Neural cell (in vitro differentiated cells): ENCODE measurements around the gene ZBTB11. TPM values are rescaled to one million over a fixed set of nuclear protein-coding genes. Genes with fewer than 3 reads are reported as not detected.

Experiments used
- H2AFZ ChIP-seq: fragments of 200-600, 300-800 bp; sonication (generic), shearing (Covaris generic); 2 replicates; pipeline ENCODE4 v1.6.0; 2014; ENCODE audit warnings: low read depth, mild to moderate bottlenecking, antibody characterized with exemption, low read length, moderate library complexity
- H3F3A ChIP-seq: fragments of 200-600 bp; shearing (Covaris generic); 2 replicates; pipeline ENCODE4 v1.6.1; 2016; ENCODE audit warnings: mild to moderate bottlenecking, moderate library complexity, mixed read lengths, antibody characterized with exemption, low read length; ENCODE audit not compliant: insufficient read depth, poor library complexity, severe bottlenecking
- H3K27ac ChIP-seq: fragments of 200-600, 300-800 bp; sonication (generic), shearing (Covaris generic); 2 replicates; pipeline ENCODE4 v1.5.1; 2014; ENCODE audit warnings: mild to moderate bottlenecking, low read length, moderate library complexity
- H3K27me3 ChIP-seq: fragments of 300-800, 200-600 bp; sonication (generic), shearing (Covaris generic); 2 replicates; pipeline ENCODE4 v1.6.0; 2014; ENCODE audit warnings: mild to moderate bottlenecking, low read depth, low read length, moderate library complexity; ENCODE audit not compliant: insufficient read depth
- H3K36me3 ChIP-seq: fragments of 300-800, 200-600 bp; sonication (generic), shearing (Covaris generic); 2 replicates; pipeline ENCODE4 v1.5.1; 2014; ENCODE audit warnings: mild to moderate bottlenecking, antibody characterized with exemption, low read length, moderate library complexity; ENCODE audit not compliant: insufficient read depth
- H3K4me2 ChIP-seq: fragments of 300-800, 200-600 bp; sonication (generic), shearing (Covaris generic); 2 replicates; pipeline ENCODE4 v1.6.0; 2014; ENCODE audit warnings: mild to moderate bottlenecking, low read length
- H3K4me3 ChIP-seq: fragments of 300-800, 200-600 bp; sonication (generic), shearing (Covaris generic); 2 replicates; pipeline ENCODE4 v1.5.1; 2014; ENCODE audit warnings: mild to moderate bottlenecking, low read length, moderate library complexity
- H3K79me2 ChIP-seq: fragments of 200-600 bp; shearing (Covaris generic); replicated peaks from 2 replicates; pipeline ENCODE4 v1.6.0; 2014; ENCODE audit warnings: mild to moderate bottlenecking, low read length, moderate library complexity; ENCODE audit not compliant: insufficient read depth
- H3K9ac ChIP-seq: fragments of 300-800, 200-600 bp; sonication (generic), shearing (Covaris generic); 2 replicates; pipeline ENCODE4 v1.6.1; 2016; ENCODE audit warnings: mild to moderate bottlenecking, low read length, mixed read lengths
- H3K9me2 ChIP-seq: fragments of 200-600 bp; shearing (Covaris generic); 2 replicates; pipeline ENCODE4 v1.6.1; 2016; ENCODE audit warnings: mild to moderate bottlenecking, low read length, mixed read lengths; ENCODE audit not compliant: insufficient read depth
- H3K9me3 ChIP-seq: fragments of 200-600, 300-800 bp; sonication (generic), shearing (Covaris generic); 2 replicates; pipeline ENCODE4 v1.6.1; 2016; ENCODE audit warnings: mild to moderate bottlenecking, mixed run types, low read length, moderate library complexity, mixed read lengths
- H4K20me1 ChIP-seq: fragments of 200-600 bp; shearing (Covaris generic); 2 replicates; pipeline ENCODE4 v1.6.1; 2016; ENCODE audit warnings: mild to moderate bottlenecking, mixed run types; ENCODE audit not compliant: insufficient read depth
- EP300 ChIP-seq: fragments of 450-650 bp; conservative IDR thresholded peaks from 2 replicates; pipeline ENCODE4 v1.6.1; 2014; ENCODE audit warnings: antibody characterized with exemption, mild to moderate bottlenecking, moderate library complexity; ENCODE audit not compliant: poor library complexity, severe bottlenecking
- EZH2 ChIP-seq: fragments of 200-600, 300-800 bp; shearing (Covaris generic), sonication (generic); IDR thresholded peaks from 2 replicates; pipeline ENCODE4 v1.6.1; 2014; ENCODE audit warnings: antibody characterized with exemption, low read length, borderline replicate concordance, mild to moderate bottlenecking; ENCODE audit not compliant: insufficient read depth, poor library complexity, severe bottlenecking
- MXI1 ChIP-seq: fragments of 450-650 bp; conservative IDR thresholded peaks from 2 replicates; pipeline ENCODE4 v1.6.1; 2014; ENCODE audit warnings: antibody characterized with exemption, mild to moderate bottlenecking; ENCODE audit not compliant: poor library complexity, severe bottlenecking
- POLR2AphosphoS5 ChIP-seq: IDR thresholded peaks from 2 replicates; pipeline ENCODE4 v1.6.1; 2012
- RAD21 ChIP-seq: fragments of 450-650 bp; conservative IDR thresholded peaks from 2 replicates; pipeline ENCODE4 v1.6.1; 2014; ENCODE audit warnings: antibody characterized with exemption, mild to moderate bottlenecking, moderate library complexity
- SMC3 ChIP-seq: fragments of 450-650 bp; conservative IDR thresholded peaks from 2 replicates; pipeline ENCODE4 v1.6.1; 2014; ENCODE audit warnings: antibody characterized with exemption, mild to moderate bottlenecking, moderate library complexity; ENCODE audit not compliant: poor library complexity
- TAF1 ChIP-seq: IDR thresholded peaks from 2 replicates; pipeline ENCODE4 v1.6.1; 2012; ENCODE audit warnings: low read depth
- polyA plus RNA-seq: library from polyadenylated mRNA; depleted of rRNA; stranded (reverse); fragments of >200 nt; gene quantifications from 2 replicates; pipeline ENCODE4 v1.2.3, GENCODE V29; 2014
- TF ChIP-seq, protein P1 (sequence below): IDR thresholded peaks from 2 replicates; pipeline ENCODE4 v1.6.1; 2012; ENCODE audit warnings: borderline replicate concordance
- TF ChIP-seq, protein P2 (sequence below): fragments of 450-650 bp; IDR thresholded peaks from 2 replicates; pipeline ENCODE4 v1.5.1; 2014; ENCODE audit warnings: antibody characterized with exemption, mild to moderate bottlenecking, moderate library complexity; ENCODE audit not compliant: poor library complexity, severe bottlenecking

ZBTB11 gene
- polyA plus RNA-seq, 1 donor from 2014 or later = 23.5 TPM

DNA sequence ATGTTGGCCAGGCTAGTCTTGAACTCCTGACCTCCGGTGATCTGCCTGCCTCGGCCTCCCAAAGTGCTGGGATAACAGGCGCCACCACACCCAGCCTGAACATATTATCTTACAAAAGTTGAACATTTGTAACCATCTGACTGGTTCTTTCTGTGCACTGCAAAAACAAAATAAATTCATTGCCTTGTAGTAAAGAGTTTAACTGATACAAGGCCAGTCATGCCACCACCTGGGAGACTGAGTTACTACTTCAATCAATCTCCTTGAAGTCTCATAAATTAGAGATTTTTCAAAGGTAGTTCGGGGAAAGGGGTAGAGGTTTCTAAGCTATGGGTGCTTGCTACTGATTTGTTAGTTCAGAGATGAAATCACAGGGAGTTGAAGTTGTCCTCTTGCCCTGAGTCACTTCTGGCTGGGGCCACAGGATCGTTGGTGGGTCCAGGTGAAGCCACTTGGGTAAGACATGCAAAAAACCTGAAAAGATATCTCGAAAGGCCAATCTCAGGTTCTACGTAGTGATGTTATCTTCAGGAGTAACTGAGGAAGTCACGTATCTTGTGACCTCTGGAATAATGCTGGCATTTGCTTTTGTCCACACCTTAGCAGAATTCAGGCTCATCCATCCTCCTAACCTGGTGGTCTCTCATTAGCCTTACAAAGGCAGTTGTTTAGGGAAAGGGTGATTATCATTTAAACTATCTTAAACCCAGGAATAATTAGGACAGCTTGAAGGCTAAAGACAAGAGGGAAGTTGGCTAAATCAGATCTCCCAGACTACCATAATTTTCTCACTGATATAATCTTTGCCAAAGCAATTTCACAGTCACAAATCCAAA lies 33.7 kb downstream of the ZBTB11 start:
- H2AFZ ChIP-seq = no peak overlapping the region
- no peak overlapping the region for H3K4me2 ChIP-seq
- H3F3A ChIP-seq = no peaks in the 10 kb centered on the region
- H3K27ac ChIP-seq = no peak overlapping the region
- H3K9ac ChIP-seq = no peak overlapping the region
- no peaks in the 10 kb centered on the region for H3K9me3 ChIP-seq
- no peaks in the 10 kb centered on the region for H3K9me2 ChIP-seq
- TF ChIP-seq, protein P1, sequence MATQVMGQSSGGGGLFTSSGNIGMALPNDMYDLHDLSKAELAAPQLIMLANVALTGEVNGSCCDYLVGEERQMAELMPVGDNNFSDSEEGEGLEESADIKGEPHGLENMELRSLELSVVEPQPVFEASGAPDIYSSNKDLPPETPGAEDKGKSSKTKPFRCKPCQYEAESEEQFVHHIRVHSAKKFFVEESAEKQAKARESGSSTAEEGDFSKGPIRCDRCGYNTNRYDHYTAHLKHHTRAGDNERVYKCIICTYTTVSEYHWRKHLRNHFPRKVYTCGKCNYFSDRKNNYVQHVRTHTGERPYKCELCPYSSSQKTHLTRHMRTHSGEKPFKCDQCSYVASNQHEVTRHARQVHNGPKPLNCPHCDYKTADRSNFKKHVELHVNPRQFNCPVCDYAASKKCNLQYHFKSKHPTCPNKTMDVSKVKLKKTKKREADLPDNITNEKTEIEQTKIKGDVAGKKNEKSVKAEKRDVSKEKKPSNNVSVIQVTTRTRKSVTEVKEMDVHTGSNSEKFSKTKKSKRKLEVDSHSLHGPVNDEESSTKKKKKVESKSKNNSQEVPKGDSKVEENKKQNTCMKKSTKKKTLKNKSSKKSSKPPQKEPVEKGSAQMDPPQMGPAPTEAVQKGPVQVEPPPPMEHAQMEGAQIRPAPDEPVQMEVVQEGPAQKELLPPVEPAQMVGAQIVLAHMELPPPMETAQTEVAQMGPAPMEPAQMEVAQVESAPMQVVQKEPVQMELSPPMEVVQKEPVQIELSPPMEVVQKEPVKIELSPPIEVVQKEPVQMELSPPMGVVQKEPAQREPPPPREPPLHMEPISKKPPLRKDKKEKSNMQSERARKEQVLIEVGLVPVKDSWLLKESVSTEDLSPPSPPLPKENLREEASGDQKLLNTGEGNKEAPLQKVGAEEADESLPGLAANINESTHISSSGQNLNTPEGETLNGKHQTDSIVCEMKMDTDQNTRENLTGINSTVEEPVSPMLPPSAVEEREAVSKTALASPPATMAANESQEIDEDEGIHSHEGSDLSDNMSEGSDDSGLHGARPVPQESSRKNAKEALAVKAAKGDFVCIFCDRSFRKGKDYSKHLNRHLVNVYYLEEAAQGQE = no peak
- TF ChIP-seq EP300 (no peak), RAD21 (no peak), TAF1 (no peak), SMC3 (no peak), POLR2AphosphoS5 (no peak), EZH2 (no peak), MXI1 (no peak)
- TF ChIP-seq, protein P2, sequence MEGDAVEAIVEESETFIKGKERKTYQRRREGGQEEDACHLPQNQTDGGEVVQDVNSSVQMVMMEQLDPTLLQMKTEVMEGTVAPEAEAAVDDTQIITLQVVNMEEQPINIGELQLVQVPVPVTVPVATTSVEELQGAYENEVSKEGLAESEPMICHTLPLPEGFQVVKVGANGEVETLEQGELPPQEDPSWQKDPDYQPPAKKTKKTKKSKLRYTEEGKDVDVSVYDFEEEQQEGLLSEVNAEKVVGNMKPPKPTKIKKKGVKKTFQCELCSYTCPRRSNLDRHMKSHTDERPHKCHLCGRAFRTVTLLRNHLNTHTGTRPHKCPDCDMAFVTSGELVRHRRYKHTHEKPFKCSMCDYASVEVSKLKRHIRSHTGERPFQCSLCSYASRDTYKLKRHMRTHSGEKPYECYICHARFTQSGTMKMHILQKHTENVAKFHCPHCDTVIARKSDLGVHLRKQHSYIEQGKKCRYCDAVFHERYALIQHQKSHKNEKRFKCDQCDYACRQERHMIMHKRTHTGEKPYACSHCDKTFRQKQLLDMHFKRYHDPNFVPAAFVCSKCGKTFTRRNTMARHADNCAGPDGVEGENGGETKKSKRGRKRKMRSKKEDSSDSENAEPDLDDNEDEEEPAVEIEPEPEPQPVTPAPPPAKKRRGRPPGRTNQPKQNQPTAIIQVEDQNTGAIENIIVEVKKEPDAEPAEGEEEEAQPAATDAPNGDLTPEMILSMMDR = no peak
- no peaks in the 10 kb centered on the region for H3K36me3 ChIP-seq
- no peaks in the 10 kb centered on the region for H3K27me3 ChIP-seq
- H4K20me1 ChIP-seq = no peaks in the 10 kb centered on the region
- H3K79me2 ChIP-seq = no peaks in the 10 kb centered on the region
- no peak overlapping the region for H3K4me3 ChIP-seq

DNA sequence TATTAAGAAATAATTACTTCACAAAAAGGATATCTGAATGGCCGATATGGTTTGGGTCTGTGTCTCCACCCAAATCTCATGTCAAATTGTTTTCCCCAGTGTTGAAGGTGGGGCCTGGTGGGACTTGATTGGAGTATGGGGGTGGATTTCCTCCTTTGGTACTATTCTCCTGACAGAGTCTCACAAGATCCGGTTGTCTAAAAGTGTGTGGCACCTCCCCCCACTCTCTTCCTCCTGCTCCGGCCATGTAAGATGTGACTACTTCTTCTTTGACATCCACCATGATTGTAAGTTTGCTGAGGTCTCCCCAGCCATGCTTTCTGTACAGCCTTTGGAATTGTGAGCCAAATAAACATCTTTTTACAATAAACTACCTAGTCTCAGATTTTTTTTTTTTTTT lies 34.5 kb downstream of the ZBTB11 start:
- no peaks in the 10 kb centered on the region for H3F3A ChIP-seq

More for the DNA sequence above, 34.5 kb downstream of the ZBTB11 start:
- TF ChIP-seq EZH2 (no peak), POLR2AphosphoS5 (no peak), EP300 (no peak), TAF1 (no peak), RAD21 (no peak), MXI1 (no peak), SMC3 (no peak)
- TF ChIP-seq, protein P2 = no peak
- TF ChIP-seq, protein P1 = no peak
- Histone ChIP-seq H2AFZ (no peak overlapping the region), H3K4me3 (no peak overlapping the region), H3K36me3 (no peaks in the 10 kb centered on the region), H4K20me1 (no peaks in the 10 kb centered on the region), H3K9me3 (no peaks in the 10 kb centered on the region), H3K27ac (no peak overlapping the region), H3K9ac (no peak overlapping the region), H3K9me2 (no peaks in the 10 kb centered on the region), H3K79me2 (no peaks in the 10 kb centered on the region), H3K27me3 (no peaks in the 10 kb centered on the region), H3K4me2 (no peak overlapping the region)
